NCI-H2227 treated with DMSO at 0.1 percent for 48 hours (cell line): Measurements from ENCODE around the gene SH3RF2.
A peak's percentile ranks its signal among the peaks of the same experiment; 100 is the strongest.

Source experiments
- DNase-seq: peaks from one replicate; lab custom pipeline; 2025; lab: John Stamatoyannopoulos, UW

The SH3RF2 gene

GRCh38 chr5:145922059-145922458, 14.3 kb upstream of the SH3RF2 start:
- DNase-seq, result no peak

GRCh38 chr5:145923405-145923804, 13.0 kb upstream of the SH3RF2 start:
- no peak for DNase-seq

GRCh38 chr5:145924849-145925248, 11.5 kb upstream of the SH3RF2 start:
- DNase-seq, result peak; percentile 59

GRCh38 chr5:145925353-145925752, 11.0 kb upstream of the SH3RF2 start:
- DNase-seq, result no peak

GRCh38 chr5:145925803-145926202, 10.6 kb upstream of the SH3RF2 start:
- no peak for DNase-seq

GRCh38 chr5:145931718-145932117, 4.7 kb upstream of the SH3RF2 start:
- no peak for DNase-seq

GRCh38 chr5:145934276-145934675, 2.1 kb upstream of the SH3RF2 start:
- DNase-seq, result no peak

- DNase-seq, result no peak
These were observed 1.3 kb downstream of the SH3RF2 start for GRCh38 chr5:145937432-145938250.

- DNase-seq, result peak; percentile 17
These were observed 2.6 kb downstream of the SH3RF2 start for GRCh38 chr5:145938776-145939539.

GRCh38 chr5:145939540-145940065, 3.2 kb downstream of the SH3RF2 start:
- DNase-seq, result no peak

- no peak for DNase-seq
These were observed 4.7 kb downstream of the SH3RF2 start for GRCh38 chr5:145941096-145941447.

- DNase-seq, result no peak
These were observed 5.2 kb downstream of the SH3RF2 start for GRCh38 chr5:145941448-145942130.

- no peak for DNase-seq
These were observed 5.8 kb downstream of the SH3RF2 start for GRCh38 chr5:145942201-145942600.

- no peak for DNase-seq
These were observed 6.4 kb downstream of the SH3RF2 start for GRCh38 chr5:145942749-145943148.

- no peak for DNase-seq
These were observed 7.3 kb downstream of the SH3RF2 start for GRCh38 chr5:145943674-145944121.

GRCh38 chr5:145944328-145944727, 8.0 kb downstream of the SH3RF2 start:
- no peak for DNase-seq

GRCh38 chr5:145945620-145946111, 9.3 kb downstream of the SH3RF2 start:
- no peak for DNase-seq

GRCh38 chr5:145946112-145946861, 9.9 kb downstream of the SH3RF2 start:
- DNase-seq, result no peak

GRCh38 chr5:145947581-145947980, 11.2 kb downstream of the SH3RF2 start:
- DNase-seq, result no peak

GRCh38 chr5:145948047-145948446, 11.7 kb downstream of the SH3RF2 start:
- DNase-seq, result no peak

GRCh38 chr5:145948921-145949320, 12.5 kb downstream of the SH3RF2 start:
- no peak for DNase-seq

GRCh38 chr5:145949474-145949873, 13.1 kb downstream of the SH3RF2 start:
- DNase-seq, result no peak
